Stimulated activated CD4-positive, alpha-beta T cell treated with anti-CD3 and anti-CD28 coated beads, TNF-alpha, amount 100 ng/mL, for 4 hours (primary cell): ENCODE measurements around the gene PBX4.

Experiments used
- DNase-seq, 3 experiments: peaks; one replicate each; pipeline ENCODE4 v3.0.0-alpha.2; 2020; ENCODE audit warnings: low read depth in 3 of 3

PBX4 gene

DNA sequence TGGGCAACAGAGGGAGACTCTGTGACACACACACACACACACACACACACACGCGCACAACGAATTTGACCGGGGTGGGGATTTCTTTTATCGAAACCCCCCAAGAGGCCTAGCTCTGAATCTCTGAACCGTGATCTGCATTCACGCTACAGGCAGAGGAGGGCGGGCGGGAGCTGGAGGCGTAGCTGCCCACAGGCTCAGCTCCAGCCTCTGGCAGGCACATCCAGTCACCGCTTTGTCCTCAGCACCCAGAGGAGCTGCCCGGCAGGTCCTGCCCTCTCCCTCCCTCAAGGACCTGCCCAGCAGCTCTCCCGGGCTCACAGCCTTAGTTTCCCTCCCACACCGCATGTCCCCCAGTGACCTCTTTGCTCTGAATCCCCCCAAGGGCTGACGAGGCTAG, 60.4 kb downstream of the PBX4 start:
- no peak for DNase-seq

GRCh38 chr19:19554074-19555023, 64.1 kb downstream of the PBX4 start:
- DNase-seq, result peak in 2 of 3 experiments; percentile 45 to 49

GRCh38 chr19:19553670-19554069, 64.8 kb downstream of the PBX4 start:
- no peak for DNase-seq

DNA sequence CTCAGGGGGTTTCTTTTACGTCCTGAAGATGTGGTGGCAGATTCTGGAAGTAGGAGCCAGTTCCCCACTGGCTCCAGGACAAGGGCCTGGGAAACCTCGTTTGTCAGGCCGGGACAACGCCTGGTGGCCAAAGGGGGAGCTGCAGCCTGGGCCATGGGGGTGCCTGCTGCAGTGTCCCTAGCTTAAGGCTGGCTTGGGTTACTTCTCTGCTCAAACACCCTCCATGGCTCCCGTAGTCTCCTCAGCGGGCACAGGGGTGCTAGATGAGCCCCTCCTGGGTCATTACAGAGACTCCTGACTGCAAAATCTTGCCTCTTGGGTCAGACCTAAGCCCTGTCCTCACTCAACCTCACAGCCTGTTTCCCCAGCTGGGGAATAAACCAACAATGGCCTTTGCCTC, 65.7 kb downstream of the PBX4 start:
- DNase-seq, result no peak

DNA sequence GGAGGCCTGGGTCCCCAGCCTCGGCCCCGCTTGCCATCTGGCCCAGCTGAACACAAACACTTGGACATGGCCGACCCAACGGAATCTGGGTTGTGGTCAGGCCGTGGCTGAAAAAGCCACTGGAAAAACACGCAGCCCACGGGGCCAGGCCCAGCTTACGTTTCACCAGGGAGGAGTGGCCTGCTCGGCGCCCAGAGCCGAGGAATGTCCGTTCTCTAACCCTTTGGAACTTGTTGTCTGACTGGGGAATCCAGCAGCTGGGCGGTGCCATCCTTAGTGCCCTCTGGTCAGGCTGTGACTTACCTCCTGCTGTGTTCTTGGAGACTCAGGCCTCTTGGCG, 66.7 kb downstream of the PBX4 start:
- DNase-seq, result no peak

DNA sequence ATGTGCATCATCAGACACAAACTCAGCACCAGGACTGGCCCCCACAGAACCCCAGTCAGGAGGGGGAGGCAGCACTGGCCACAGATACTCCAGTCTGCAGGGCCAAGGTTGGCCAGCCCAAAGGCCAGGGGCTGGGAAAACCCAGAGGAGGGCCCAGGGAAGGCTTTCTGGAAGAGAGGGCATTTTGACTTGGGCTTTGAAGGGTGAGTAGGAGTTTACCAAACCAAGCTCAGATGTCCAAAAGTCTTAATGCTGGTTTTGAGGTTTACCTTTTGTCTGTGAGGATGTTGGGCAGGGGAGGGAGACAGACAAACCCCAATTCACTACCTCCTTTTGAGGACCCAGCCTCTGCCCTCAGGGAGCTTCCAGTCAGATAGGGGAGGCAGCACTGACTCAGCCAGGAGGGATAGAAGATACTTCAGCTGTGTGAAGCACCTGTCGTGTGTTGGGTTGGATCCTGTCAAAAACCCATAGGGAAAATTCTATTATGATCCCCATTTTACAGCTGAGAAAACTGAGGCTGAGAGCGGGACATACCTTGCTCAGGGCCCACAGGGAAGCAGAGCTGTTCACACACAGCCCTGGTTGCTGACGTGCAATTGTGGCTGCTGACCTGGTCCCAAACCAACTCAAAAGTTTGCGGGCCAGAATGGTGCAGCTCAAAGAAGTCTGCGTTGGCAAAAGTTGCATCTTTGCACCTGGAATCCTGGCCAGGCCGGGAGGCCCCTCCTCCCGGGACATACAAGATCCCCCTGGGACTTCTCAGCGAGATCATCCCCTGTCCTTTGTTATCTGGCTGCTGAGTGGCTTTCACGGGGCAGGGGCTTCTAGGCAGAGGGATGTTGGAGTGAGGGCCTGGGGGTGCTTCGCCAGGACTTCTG, 67.3 kb downstream of the PBX4 start:
- DNase-seq, result no peak

DNA sequence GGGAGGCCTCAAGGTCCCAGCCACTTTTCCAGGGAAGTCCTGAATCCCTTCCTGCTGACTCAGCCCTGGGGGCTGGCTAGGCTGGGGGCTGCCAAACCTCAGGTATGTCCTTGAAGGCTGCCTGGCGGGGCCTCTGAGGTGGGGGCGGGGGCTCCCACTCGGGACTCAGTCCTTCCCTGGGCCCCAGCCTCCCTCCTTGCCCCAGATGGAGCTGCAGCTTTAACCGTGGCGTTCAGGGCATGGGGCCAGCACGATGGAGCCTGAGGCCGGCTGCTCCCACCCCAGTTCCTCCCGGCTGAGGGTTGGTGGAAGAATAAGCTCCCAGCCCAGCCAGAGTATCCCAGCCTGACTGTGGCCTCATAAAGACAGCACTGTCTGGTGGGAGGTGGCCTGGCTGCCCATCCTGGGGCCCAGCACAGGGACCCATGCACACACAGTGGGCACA, 68.0 kb downstream of the PBX4 start:
- DNase-seq, result no peak

- no peak for DNase-seq
Observed at GRCh38 chr19:19549804-19550464, 68.6 kb downstream of the PBX4 start.

- DNase-seq, result no peak
Observed at GRCh38 chr19:19548915-19549759, 69.3 kb downstream of the PBX4 start.

GRCh38 chr19:19547674-19548336, 70.7 kb downstream of the PBX4 start:
- DNase-seq, result no peak

- DNase-seq, result no peak
Observed at GRCh38 chr19:19546751-19547162, 71.7 kb downstream of the PBX4 start.

DNA sequence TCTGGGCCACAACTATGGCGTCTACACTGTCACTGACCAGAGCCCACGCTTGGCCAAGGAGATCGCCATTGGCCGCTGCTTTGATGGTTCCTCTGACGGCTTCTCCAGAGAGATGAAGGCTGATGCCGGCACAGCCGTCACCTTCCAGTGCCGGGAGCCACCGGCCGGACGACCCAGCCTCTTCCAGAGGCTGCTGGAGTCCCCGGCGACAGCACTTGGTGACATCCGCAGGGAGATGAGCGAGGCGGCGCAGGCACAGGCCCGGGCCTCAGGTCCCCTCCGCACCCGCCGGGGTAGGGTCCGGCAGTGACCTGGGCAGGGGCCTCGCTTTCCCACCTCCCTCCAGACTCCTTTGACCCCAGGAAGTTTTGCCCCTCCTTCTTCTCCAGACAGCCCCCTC, 72.8 kb downstream of the PBX4 start:
- DNase-seq, result no peak

- DNase-seq, result no peak
Observed at GRCh38 chr19:19544954-19545591, 73.4 kb downstream of the PBX4 start.

GRCh38 chr19:19544257-19544953, 74.1 kb downstream of the PBX4 start:
- DNase-seq, result no peak

GRCh38 chr19:19543640-19544039, 74.8 kb downstream of the PBX4 start:
- no peak for DNase-seq

- no peak for DNase-seq
Observed at GRCh38 chr19:19543101-19543500, 75.4 kb downstream of the PBX4 start.

- DNase-seq, result no peak
Observed at GRCh38 chr19:19542507-19542906, 76.0 kb downstream of the PBX4 start.

DNA sequence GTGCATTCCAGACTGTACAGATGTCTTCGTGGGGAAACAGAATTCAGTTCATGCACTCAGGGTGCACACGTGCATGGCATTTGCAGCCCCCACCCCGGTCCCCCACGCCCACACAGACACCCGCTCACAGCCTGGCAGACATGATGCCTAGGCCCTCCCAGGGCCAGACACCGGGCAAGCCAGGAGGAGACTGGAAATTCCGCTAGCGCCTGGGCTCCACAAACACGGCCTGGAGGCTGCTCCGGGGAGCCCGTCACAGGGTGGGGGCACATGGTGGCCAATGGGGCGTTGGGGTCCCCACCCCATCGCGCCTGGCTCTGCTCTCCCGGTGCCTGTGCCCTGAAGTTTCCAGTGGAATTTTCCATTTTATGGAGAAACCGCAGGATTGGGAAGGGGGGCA, 76.9 kb downstream of the PBX4 start:
- DNase-seq, result no peak

GRCh38 chr19:19540715-19541515, 77.6 kb downstream of the PBX4 start:
- DNase-seq, result peak; percentile 55 to 61 (median 59)
